Colonic mucosa (tissue), 4 donors: Measurements from ENCODE around the gene FARSB. TPM values are rescaled to one million over a fixed set of nuclear protein-coding genes. Genes with fewer than 3 reads are reported as not detected.
A peak's percentile ranks its signal among the peaks of the same experiment; 100 is the strongest.

Experiments used
- DNase-seq: peaks from one replicate; pipeline ENCODE4 v3.0.0-alpha.2; 2020
- H3K27ac ChIP-seq: fragments of 200-600 bp; one replicate; pipeline ENCODE4 v1.8.0; 2021
- H3K27me3 ChIP-seq: fragments of 200-600 bp; one replicate; pipeline ENCODE4 v1.8.0; 2021
- H3K36me3 ChIP-seq: fragments of 200-600 bp; one replicate; pipeline ENCODE4 v1.8.0; 2021
- H3K4me1 ChIP-seq: fragments of 200-600 bp; one replicate; pipeline ENCODE4 v1.8.0; 2021; ENCODE audit warnings: mild to moderate bottlenecking
- H3K4me3 ChIP-seq: fragments of 200-600 bp; one replicate; pipeline ENCODE4 v1.8.0; 2021
- H3K9ac ChIP-seq, 2 donors: one replicate each; pipeline ENCODE4 v1.7.0; 2013; ENCODE audit warnings: control low read depth in 2 of 2, low read depth in 2 of 2, low read length in 2 of 2
- H3K9me3 ChIP-seq: fragments of 200-600 bp; one replicate; pipeline ENCODE4 v1.8.0; 2021
- CTCF ChIP-seq: fragments of 200-600 bp; IDR thresholded peaks from one replicate; pipeline ENCODE4 v1.8.0; 2022; ENCODE audit warnings: antibody characterized with exemption, mild to moderate bottlenecking
- intact Hi-C: fragments of 100-400 bp; cut with DNase I; formaldehyde crosslinking; loops from one replicate; pipeline ENCODE4 v1.14.1; 2022
- total RNA-seq, 2 donors: library from RNA; stranded (reverse); fragmentation: NEBNext Ultra II Directional in 1 of 2; extraction: Animal tissue kit (Norgen Biotek cat#: 25700) in 1 of 2; gene quantifications; one replicate each; pipeline ENCODE4 v1.2.1, GENCODE V29; 2021
- donor health status: healthy.
- donor health status: DM: no; HTN: no; CAD: no.
- donor health status: DM: no; HTN: no; CAD: no.

FARSB gene
- total RNA-seq, 2 donors from 2014 or later: 21.9 to 34.6 TPM

DNA sequence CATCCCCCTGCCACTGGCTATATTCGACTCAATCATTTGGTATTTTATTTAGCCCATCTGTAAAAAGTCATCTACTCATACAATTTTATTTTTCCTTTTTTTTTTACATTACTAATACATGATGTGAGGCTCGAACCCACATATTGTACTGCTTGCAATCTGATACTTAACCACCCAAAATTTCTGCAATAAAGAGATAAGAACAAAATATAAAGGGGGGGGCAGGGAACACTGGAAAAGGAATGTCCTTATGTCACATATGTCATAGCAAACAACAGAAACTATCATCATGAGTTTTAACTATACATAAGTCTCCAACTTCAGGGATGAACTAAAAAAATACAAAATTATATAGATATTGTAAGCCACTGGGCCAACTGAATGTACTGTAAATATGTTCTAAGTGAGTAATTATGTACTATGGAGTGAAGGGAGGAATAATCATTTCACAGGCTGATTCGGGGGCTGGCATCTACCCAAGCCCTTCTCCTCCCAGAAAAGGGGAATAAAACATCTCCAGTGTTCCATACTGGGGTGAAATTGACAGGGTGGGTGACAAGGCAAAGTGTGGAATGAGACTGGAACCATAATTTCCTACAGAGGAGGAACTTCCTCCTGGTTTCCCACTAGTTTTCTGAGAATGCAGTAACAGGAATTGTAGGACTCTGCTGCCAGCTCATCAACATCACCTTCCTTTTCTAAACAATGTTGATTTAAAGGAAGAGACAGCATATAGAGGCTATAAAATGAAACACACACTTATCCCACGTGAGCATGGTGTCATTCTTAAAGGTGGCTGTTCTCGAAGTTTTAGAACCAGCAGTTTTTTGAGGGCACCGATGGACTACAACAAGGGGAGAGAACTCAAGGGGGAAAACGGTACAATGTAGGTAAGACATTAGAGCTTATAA, 79.5 kb downstream of the FARSB start:
- DNase-seq: peak; percentile 28
- Histone ChIP-seq H3K9ac (no peak overlapping the region), H3K36me3 (no peaks in the 10 kb centered on the region), H3K4me3 (no peak overlapping the region), H3K27ac (peak overlapping the region; percentile 61), H3K9me3 (no peaks in the 10 kb centered on the region), H3K27me3 (no peaks in the 10 kb centered on the region), H3K4me1 (no peaks in the 10 kb centered on the region)
- intact Hi-C loops: no loop called here
- no peak for TF ChIP-seq CTCF

- Histone ChIP-seq H3K9ac (no peak overlapping the region), H3K4me3 (no peak overlapping the region), H3K36me3 (no peaks in the 10 kb centered on the region), H3K9me3 (no peaks in the 10 kb centered on the region), H3K27me3 (no peaks in the 10 kb centered on the region), H3K4me1 (no peaks in the 10 kb centered on the region), H3K27ac (no peak overlapping the region)
- intact Hi-C loops: no loop called here
- no peak for TF ChIP-seq CTCF
- no peak for DNase-seq
Measured at GRCh38 chr2:222575618-222576017, 80.3 kb downstream of the FARSB start.

- no peak for TF ChIP-seq CTCF
- intact Hi-C loops: no loop called here
- H3K9me3 ChIP-seq: no peaks in the 10 kb centered on the region
- no peaks in the 10 kb centered on the region for H3K27me3 ChIP-seq
- no peak overlapping the region for H3K27ac ChIP-seq
- H3K4me3 ChIP-seq: no peak overlapping the region
- H3K4me1 ChIP-seq: no peaks in the 10 kb centered on the region
- no peaks in the 10 kb centered on the region for H3K36me3 ChIP-seq
- H3K9ac ChIP-seq: no peak overlapping the region
- DNase-seq: no peak
Measured at GRCh38 chr2:222572751-222573174, 83.1 kb downstream of the FARSB start.

DNA sequence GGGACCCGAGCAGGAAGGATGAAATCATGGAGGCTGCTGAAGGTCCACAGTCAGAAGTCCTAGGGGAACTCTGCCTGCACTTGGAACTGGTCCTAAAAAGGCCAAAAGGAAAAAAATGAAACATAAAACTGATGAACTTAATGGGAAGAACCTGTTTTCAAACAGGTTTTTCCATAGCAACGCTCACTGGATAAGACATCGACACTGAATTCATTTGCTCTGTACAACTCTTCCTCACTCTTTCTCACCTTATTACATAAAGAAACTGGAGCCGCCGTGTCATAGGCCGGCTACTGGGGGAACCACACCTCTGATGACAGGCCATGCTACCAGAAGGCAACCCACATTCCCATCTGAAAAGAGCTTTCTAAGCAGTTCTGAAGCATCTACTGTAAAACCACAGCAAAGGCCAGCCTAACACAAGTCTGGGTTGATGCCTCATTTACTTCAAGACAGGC, 83.6 kb downstream of the FARSB start:
- no peak for DNase-seq
- no peak for TF ChIP-seq CTCF
- H3K36me3 ChIP-seq: no peaks in the 10 kb centered on the region
- H3K4me3 ChIP-seq: no peak overlapping the region
- no peak overlapping the region for H3K27ac ChIP-seq
- H3K9ac ChIP-seq: no peak overlapping the region
- no peaks in the 10 kb centered on the region for H3K4me1 ChIP-seq
- intact Hi-C loops: no loop called here
- H3K27me3 ChIP-seq: no peaks in the 10 kb centered on the region
- no peaks in the 10 kb centered on the region for H3K9me3 ChIP-seq

DNA sequence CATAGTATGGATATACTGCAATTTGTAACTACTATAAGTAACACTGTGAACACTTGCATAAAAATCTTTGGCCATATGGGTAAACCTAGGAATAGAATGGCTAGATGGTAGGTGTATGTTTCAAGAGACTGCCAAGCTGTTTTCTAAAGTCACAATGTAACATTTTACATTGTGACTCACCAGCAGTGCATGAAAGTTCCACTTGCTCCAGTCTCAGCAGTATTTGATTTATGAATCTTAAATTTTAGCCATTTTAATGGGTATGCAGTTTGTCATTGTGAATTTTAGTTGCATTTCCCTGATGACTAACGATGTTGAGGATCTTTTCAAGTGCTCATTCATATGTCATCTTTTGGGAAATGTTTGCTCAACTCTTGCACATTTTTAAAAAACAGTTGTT, 86.1 kb downstream of the FARSB start:
- Histone ChIP-seq H3K9me3 (no peaks in the 10 kb centered on the region), H3K4me1 (no peaks in the 10 kb centered on the region), H3K36me3 (no peaks in the 10 kb centered on the region)

More for the DNA sequence above, 86.1 kb downstream of the FARSB start:
- Histone ChIP-seq H3K9ac (no peak overlapping the region), H3K27me3 (no peaks in the 10 kb centered on the region), H3K4me3 (no peak overlapping the region), H3K27ac (no peak overlapping the region)
- no peak for TF ChIP-seq CTCF
- no peak for DNase-seq
- intact Hi-C loops: loop anchor here (10.0 kb wide), 1 partner anchor 515 kb away; no protein-coding TSS in a partner anchor
